Keratinocyte (primary cell): ENCODE data around the gene PHLPP1. TPM values are rescaled to one million over a fixed set of nuclear protein-coding genes. Genes with fewer than 3 reads are reported as not detected.

ENCODE experiments used
- DNase-seq: peaks from one replicate; pipeline ENCODE4 v3.0.0-alpha.2; 2011; ENCODE audit warnings: low read depth, missing footprints, low spot score
- FAIRE-seq: peaks from 2 replicates; lab custom pipeline; 2011; peaks lifted over from hg19 to GRCh38; lab: Jason Lieb, UNC
- H2AFZ ChIP-seq: 2 replicates; pipeline ENCODE4 v1.6.0; 2012; ENCODE audit warnings: low read length, control low read depth, inconsistent platforms; ENCODE audit not compliant: control insufficient read depth
- H3K27ac ChIP-seq: 2 replicates; pipeline ENCODE4 v1.5.1; 2011; ENCODE audit warnings: low read length; ENCODE audit not compliant: control insufficient read depth, insufficient read depth
- H3K27me3 ChIP-seq: 3 replicates; pipeline ENCODE4 v1.6.0; 2011; ENCODE audit warnings: low read length; ENCODE audit not compliant: control insufficient read depth, insufficient read depth; ENCODE audit errors: extremely low read depth
- H3K36me3 ChIP-seq, 2 experiments: 2 replicates in 1 of 2; 3 replicates in 1 of 2; pipeline ENCODE4 v1.5.1; 2011; ENCODE audit warnings: low read length in 2 of 2, mild to moderate bottlenecking in 1 of 2; ENCODE audit not compliant: control insufficient read depth in 2 of 2, insufficient read depth in 2 of 2; ENCODE audit errors: extremely low read depth in 1 of 2
- H3K4me1 ChIP-seq: 3 replicates; pipeline ENCODE4 v1.5.1; 2011; ENCODE audit warnings: low read length; ENCODE audit not compliant: control insufficient read depth, insufficient read depth; ENCODE audit errors: extremely low read depth
- H3K4me2 ChIP-seq: 3 replicates; pipeline ENCODE4 v1.6.0; 2011; ENCODE audit warnings: low read depth, low read length; ENCODE audit not compliant: control insufficient read depth, insufficient read depth; ENCODE audit errors: extremely low read depth
- H3K4me3 ChIP-seq, 3 experiments: fragments of 200-600 bp in 1 of 3; sonication (generic) in 1 of 3; 2 replicates in 2 of 3; 3 replicates in 1 of 3; pipeline ENCODE4 v1.5.1; 2011 to 2016; ENCODE audit warnings: low read length in 3 of 3, mild to moderate bottlenecking in 3 of 3, control low read depth in 2 of 3, inconsistent platforms in 1 of 3, low read depth in 1 of 3, mixed read lengths in 1 of 3, mixed run types in 1 of 3, moderate library complexity in 1 of 3; ENCODE audit not compliant: control insufficient read depth in 2 of 3, insufficient read depth in 2 of 3; ENCODE audit errors: extremely low read depth in 1 of 3
- H3K79me2 ChIP-seq: 2 replicates; pipeline ENCODE4 v1.6.0; 2012; ENCODE audit warnings: low read length; ENCODE audit not compliant: control insufficient read depth, insufficient read depth
- H3K9ac ChIP-seq: 3 replicates; pipeline ENCODE4 v1.6.0; 2011; ENCODE audit warnings: low read length; ENCODE audit not compliant: control insufficient read depth, insufficient read depth; ENCODE audit errors: extremely low read depth
- H3K9me1 ChIP-seq: 3 replicates; pipeline ENCODE4 v1.6.0; 2011; ENCODE audit warnings: low read length; ENCODE audit not compliant: control insufficient read depth, insufficient read depth; ENCODE audit errors: extremely low read depth
- H3K9me3 ChIP-seq: 2 replicates; pipeline ENCODE4 v1.5.1; 2012; ENCODE audit warnings: low read depth, low read length; ENCODE audit not compliant: control insufficient read depth
- H4K20me1 ChIP-seq: 3 replicates; pipeline ENCODE4 v1.6.0; 2011; ENCODE audit warnings: low read length; ENCODE audit not compliant: control insufficient read depth, insufficient read depth; ENCODE audit errors: extremely low read depth
- CTCF ChIP-seq, 3 experiments: IDR thresholded peaks in 1 of 3; conservative IDR thresholded peaks in 1 of 3; optimal IDR thresholded peaks in 1 of 3; 2 replicates in 2 of 3; 3 replicates in 1 of 3; pipeline versions ENCODE3 to v1.5.1; 2011; ENCODE audit warnings: low read length in 3 of 3, mild to moderate bottlenecking in 3 of 3, moderate library complexity in 2 of 3, control low read depth in 1 of 3, inconsistent platforms in 1 of 3; ENCODE audit not compliant: insufficient read depth in 2 of 3; ENCODE audit errors: extremely low read depth in 1 of 3
- EZH2 ChIP-seq: IDR thresholded peaks from one replicate; pipeline ENCODE4 v1.6.1; 2012; ENCODE audit warnings: inconsistent platforms, mild to moderate bottlenecking, low read length, moderate library complexity
- dilution Hi-C: fragments of 300-500 bp; cut with MboI; formaldehyde crosslinking; loops from one replicate; pipeline ENCODE4 v1.7.0; 2020; ENCODE audit warnings: low sequenced_read_pairs; ENCODE audit not compliant: extremely low pct_ligation_motif_present
- polyA plus RNA-seq, 5 experiments: library from polyadenylated mRNA; depleted of rRNA in 3 of 5; stranded (reverse) in 3 of 5; stranded (forward) in 1 of 5; unstranded in 1 of 5; fragments of >200 nt; gene quantifications; 1 replicate in 1 of 5; 2 replicates in 3 of 5; 3 replicates in 1 of 5; pipeline versions ENCODE4 v1.2.1 to v1.2.3, GENCODE V29; 2011 to 2012; ENCODE audit warnings: missing spikeins in 2 of 5, low read depth in 1 of 5, low replicate concordance in 1 of 5

The PHLPP1 gene
- polyA plus RNA-seq, 1 donor (not counting 4 experiments of a cell fraction or from before 2014, with no cell fraction given): 8.4 TPM

GRCh38 chr18:62939926-62940325 lies 224.6 kb downstream of the PHLPP1 start:
- H3K36me3 ChIP-seq: peaks cover 0 to 1% of the 10 kb centered on the region in 2 experiments
- no peaks in the 10 kb centered on the region for H3K79me2 ChIP-seq
- no peaks in the 10 kb centered on the region for H3K27me3 ChIP-seq
- no peak for TF ChIP-seq CTCF (optimal IDR thresholded peaks at IDR 0.05 in 1 of 3, IDR thresholded peaks at IDR 0.05 in 1 of 3, conservative IDR thresholded peaks at IDR 0.05 in 1 of 3; ENCODE audit: extremely low read depth in 1 of 3, insufficient read depth in 2 of 3, low read length in 3 of 3)
- TF ChIP-seq EZH2: no peak
- H3K9me1 ChIP-seq: no peaks in the 10 kb centered on the region
- H3K4me1 ChIP-seq: peaks cover 8% of the 10 kb centered on the region
- no peak overlapping the region for H3K4me2 ChIP-seq
- no peak overlapping the region for H3K9ac ChIP-seq
- H3K4me3 ChIP-seq: no peak overlapping the region
- dilution Hi-C loops: no loop called here
- no peaks in the 10 kb centered on the region for H3K9me3 ChIP-seq
- DNase-seq: no peak
- FAIRE-seq: no peak
- H4K20me1 ChIP-seq: no peaks in the 10 kb centered on the region
- H3K27ac ChIP-seq: no peak overlapping the region
- H2AFZ ChIP-seq: no peak overlapping the region

- dilution Hi-C loops: no loop called here
- peaks cover 0 to 1% of the 10 kb centered on the region in 2 experiments for H3K36me3 ChIP-seq
- H3K79me2 ChIP-seq: no peaks in the 10 kb centered on the region
- FAIRE-seq: peak; percentile 46
- H3K9ac ChIP-seq: no peak overlapping the region
- no peak overlapping the region for H3K4me3 ChIP-seq
- H3K4me1 ChIP-seq: peaks cover 8% of the 10 kb centered on the region
- DNase-seq: peak; percentile 9
- no peak for TF ChIP-seq EZH2
- no peak for TF ChIP-seq CTCF (optimal IDR thresholded peaks at IDR 0.05 in 1 of 3, IDR thresholded peaks at IDR 0.05 in 1 of 3, conservative IDR thresholded peaks at IDR 0.05 in 1 of 3; ENCODE audit: extremely low read depth in 1 of 3, insufficient read depth in 2 of 3, low read length in 3 of 3)
- H3K9me1 ChIP-seq: no peaks in the 10 kb centered on the region
- H3K27me3 ChIP-seq: no peaks in the 10 kb centered on the region
- H3K27ac ChIP-seq: no peak overlapping the region
- peak overlapping the region; percentile 50 for H3K4me2 ChIP-seq
- H3K9me3 ChIP-seq: no peaks in the 10 kb centered on the region
- no peaks in the 10 kb centered on the region for H4K20me1 ChIP-seq
- no peak overlapping the region for H2AFZ ChIP-seq
Measured at GRCh38 chr18:62942578-62942977, 227.2 kb downstream of the PHLPP1 start.
